Stomach (tissue), 9 donors: ENCODE results near the gene TP73. TPM values are rescaled to one million over a fixed set of nuclear protein-coding genes. Genes with fewer than 3 reads are reported as not detected.

Source experiments
- DNase-seq, 2 donors: peaks; one replicate each; pipeline versions ENCODE4 v3.0.0 to v3.0.0-alpha.2; 2013 to 2019
- H3K27ac ChIP-seq, 5 donors: fragments of 200-600 bp in 4 of 5; sonication (generic) in 4 of 5; one replicate each; pipeline ENCODE4 v1.5.1; 2013 to 2019; ENCODE audit warnings: mild to moderate bottlenecking in 1 of 5, moderate library complexity in 1 of 5
- H3K27me3 ChIP-seq, 3 donors: fragments of 200-600 bp; sonication (generic); one replicate each; pipeline ENCODE4 v1.5.1; 2017 to 2019; ENCODE audit warnings: mixed run types in 1 of 3
- H3K36me3 ChIP-seq, 4 donors: fragments of 200-600 bp; sonication (generic); 1 replicate in 3 of 4; 2 replicates in 1 of 4; pipeline ENCODE4 v1.5.1; 2016 to 2019
- H3K4me1 ChIP-seq, 4 donors: fragments of 200-600 bp; sonication (generic); one replicate each; pipeline ENCODE4 v1.5.1; 2016 to 2019
- H3K4me3 ChIP-seq, 4 donors: fragments of 200-600 bp; sonication (generic) in 3 of 4; one replicate each; pipeline ENCODE4 v1.5.1; 2016 to 2019; ENCODE audit warnings: mild to moderate bottlenecking in 1 of 4
- H3K9me3 ChIP-seq, 4 donors: fragments of 200-600 bp; sonication (generic); one replicate each; pipeline ENCODE4 v1.5.1; 2016 to 2019
- CTCF ChIP-seq, 7 experiments: fragments of 450-650 bp in 4 of 7; fragments of 200-600 bp in 3 of 7; sonication (generic) in 3 of 7; IDR thresholded peaks; one replicate each; pipeline ENCODE4 v1.5.1; 2016 to 2019; ENCODE audit warnings: antibody characterized with exemption in 7 of 7, control low read depth in 2 of 7, mild to moderate bottlenecking in 1 of 7
- EP300 ChIP-seq: sonication (generic); formaldehyde crosslinking; IDR thresholded peaks from one replicate; pipeline ENCODE4 v1.6.1; 2017; ENCODE audit warnings: antibody characterized with exemption
- POLR2A ChIP-seq, 4 donors: fragments of 450-650 bp; IDR thresholded peaks; one replicate each; pipeline ENCODE4 v1.6.1; 2016; ENCODE audit warnings: antibody characterized with exemption in 4 of 4, control low read depth in 2 of 4, mild to moderate bottlenecking in 1 of 4, moderate library complexity in 1 of 4
- POLR2AphosphoS5 ChIP-seq, 3 donors: sonication (generic); formaldehyde crosslinking; IDR thresholded peaks; one replicate each; pipeline ENCODE4 v1.6.1; 2016; ENCODE audit warnings: antibody characterized with exemption in 3 of 3
- WGBS, 5 donors: extraction: QIAGEN DNeasy Blood & Tissue Kit in 3 of 5; methylation state at CpG; one replicate each; pipeline versions ENCODE4 v1.1.5 to v1.1.7; 2013 to 2018; 5-methylcytosine and 5-hydroxymethylcytosine counted together
- intact Hi-C: fragments of 100-400 bp; cut with DNase I; formaldehyde crosslinking; loops from one replicate; pipeline ENCODE4 v1.15.1; 2023; ENCODE audit warnings: low total_unique reads
- polyA plus RNA-seq, 3 donors: library from polyadenylated mRNA; stranded (reverse); fragments of 200-250 nt; gene quantifications; one replicate each; pipeline ENCODE4 v1.2.3, GENCODE V29; 2013
- total RNA-seq, 5 donors: library from RNA; depleted of rRNA; stranded (reverse); fragments of >200 nt; gene quantifications; one replicate each; pipeline versions ENCODE4 v1.1.0 to v1.2.3, GENCODE V29; 2014 to 2016
- donor health status: healthy with polysubstance abuse.
- donor health status: Bipolar disorder and iron deficiency.
- donor health status: healthy.

TP73 gene
- total and polyA plus RNA-seq, 8 donors: 0.25 to 9.8 (median 1.4) TPM; not detected in 4

- peaks cover 0 to 13% (median 8%) of the 10 kb centered on the region in 4 donors for H3K4me1 ChIP-seq
- H3K4me3 ChIP-seq: no peak overlapping the region
- H3K9me3 ChIP-seq: no peaks in the 10 kb centered on the region
- H3K36me3 ChIP-seq: peaks cover 15 to 59% (median 55%) of the 10 kb centered on the region in 4 donors
- H3K27me3 ChIP-seq: peaks cover 0 to 41% (median 33%) of the 10 kb centered on the region in 3 donors
- no peak overlapping the region for H3K27ac ChIP-seq
- TF ChIP-seq POLR2AphosphoS5 (IDR thresholded peaks at IDR 0.05) (no peak), CTCF (IDR thresholded peaks at IDR 0.05) (no peak), EP300 (no peak), POLR2A (IDR thresholded peaks at IDR 0.05) (no peak)
- 82 to 87% (median 87%) methylated on average over 12 of the region's 12 CpGs for WGBS, 5 donors
- intact Hi-C loops: no loop called here
- DNase-seq: no peak
Observed at GRCh38 chr1:3735027-3735681, 82.8 kb downstream of the TP73 start.

- Histone ChIP-seq H3K4me3 (no peak overlapping the region), H3K36me3 (peaks cover 17 to 64% (median 59%) of the 10 kb centered on the region in 4 donors), H3K27me3 (peaks cover 0 to 36% (median 29%) of the 10 kb centered on the region in 3 donors), H3K27ac (no peak overlapping the region), H3K9me3 (no peaks in the 10 kb centered on the region), H3K4me1 (peaks cover 0 to 13% (median 8%) of the 10 kb centered on the region in 4 donors)
- no peak for TF ChIP-seq POLR2AphosphoS5 (IDR thresholded peaks at IDR 0.05)
- no peak for TF ChIP-seq POLR2A (IDR thresholded peaks at IDR 0.05)
- TF ChIP-seq CTCF (IDR thresholded peaks at IDR 0.05): no peak
- TF ChIP-seq EP300: no peak
- no peak for DNase-seq
- WGBS, 5 donors: 80 to 90% (median 85%) methylated on average over 13 of the region's 13 CpGs
- intact Hi-C loops: no loop called here
Observed at GRCh38 chr1:3735688-3736087, 83.4 kb downstream of the TP73 start.

- no peak for DNase-seq
- H3K4me1 ChIP-seq: peaks cover 0 to 13% (median 8%) of the 10 kb centered on the region in 4 donors
- intact Hi-C loops: no loop called here
- H3K36me3 ChIP-seq: peaks cover 19 to 69% (median 63%) of the 10 kb centered on the region in 4 donors
- 86 to 90% (median 89%) methylated on average over 9 to 13 of the region's 13 CpGs for WGBS, 5 donors
- H3K9me3 ChIP-seq: no peaks in the 10 kb centered on the region
- no peak overlapping the region for H3K27ac ChIP-seq
- no peak overlapping the region for H3K4me3 ChIP-seq
- H3K27me3 ChIP-seq: peaks cover 0 to 31% (median 24%) of the 10 kb centered on the region in 3 donors
- TF ChIP-seq CTCF (IDR thresholded peaks at IDR 0.05) (no peak), POLR2A (IDR thresholded peaks at IDR 0.05) (no peak), POLR2AphosphoS5 (IDR thresholded peaks at IDR 0.05) (no peak), EP300 (no peak)
Observed at GRCh38 chr1:3736131-3736561, 83.8 kb downstream of the TP73 start.

- no peak for TF ChIP-seq POLR2AphosphoS5 (IDR thresholded peaks at IDR 0.05)
- H3K27ac ChIP-seq: no peak overlapping the region
- 85 to 94% (median 87%) methylated on average over 14 of the region's 14 CpGs for WGBS, 5 donors
- no peak overlapping the region for H3K4me3 ChIP-seq
- H3K9me3 ChIP-seq: no peaks in the 10 kb centered on the region
- intact Hi-C loops: no loop called here
- H3K4me1 ChIP-seq: peaks cover 0 to 13% (median 8%) of the 10 kb centered on the region in 4 donors
- peaks cover 20 to 74% (median 68%) of the 10 kb centered on the region in 4 donors for H3K36me3 ChIP-seq
- peaks cover 0 to 25% (median 18%) of the 10 kb centered on the region in 3 donors for H3K27me3 ChIP-seq
- no peak for DNase-seq
Observed at GRCh38 chr1:3736708-3737107, 84.4 kb downstream of the TP73 start.

- peaks cover 33 to 97% (median 85%) of the 10 kb centered on the region in 4 donors for H3K36me3 ChIP-seq
- H3K9me3 ChIP-seq: no peaks in the 10 kb centered on the region
- peaks cover 0 to 4% (median 0%) of the 10 kb centered on the region in 3 donors for H3K27me3 ChIP-seq
- H3K4me1 ChIP-seq: peaks cover 0 to 5% (median 0%) of the 10 kb centered on the region in 4 donors
- WGBS, 5 donors: 80 to 94% (median 87%) methylated on average over 8 to 12 of the region's 12 CpGs
- no peak overlapping the region for H3K27ac ChIP-seq
- TF ChIP-seq EP300: no peak
- TF ChIP-seq CTCF (IDR thresholded peaks at IDR 0.05): no peak
- no peak for TF ChIP-seq POLR2A (IDR thresholded peaks at IDR 0.05)
- no peak for TF ChIP-seq POLR2AphosphoS5 (IDR thresholded peaks at IDR 0.05)
- no peak for DNase-seq
- H3K4me3 ChIP-seq: no peak overlapping the region
- intact Hi-C loops: no loop called here
Observed at GRCh38 chr1:3738943-3739342, 86.6 kb downstream of the TP73 start.
